K562 (cell line): ENCODE data around the gene PPP1R15B. TPM values are rescaled to one million over a fixed set of nuclear protein-coding genes. Genes with fewer than 3 reads are reported as not detected.

Source experiments
- ATAC-seq: fragments of 200-7000 bp; cut with Tn5 transposase; 3 replicates; pipeline ENCODE4 v1.9.1; 2020; ENCODE audit warnings: moderate library complexity
- BruUV-seq: library from RNA; stranded (reverse); fragments of 400-500 nt; replicated peaks from 2 replicates; lab custom pipeline; 2021; lab: Mats Ljungman, UMichigan
- CTCF ChIA-PET: fragments of 300-600 bp; formaldehyde crosslinking; extraction: SDS; loops from one replicate; lab custom pipeline; 2021; ENCODE audit warnings: low intra/inter-chr PET ratio; lab: Yijun Ruan, JAX
- POLR2A ChIA-PET: fragments of 300-600, 350-650 bp; sonication (Branson Sonifier 250); formaldehyde crosslinking; extraction: SDS; loops from one replicate; lab custom pipeline; 2021; ENCODE audit warnings: antibody characterized with exemption, inconsistent platforms; lab: Yijun Ruan, JAX
- DNase-seq, 4 experiments: peaks; one replicate each; pipeline versions ENCODE4 v3.0.0 to v3.0.0-alpha.2; 2011 to 2018; ENCODE audit warnings: low spot score in 3 of 4, mixed read lengths in 3 of 4; ENCODE audit errors: extremely low read depth in 1 of 4
- FAIRE-seq: peaks from 2 replicates; lab custom pipeline; 2011; peaks lifted over from hg19 to GRCh38; lab: Jason Lieb, UNC
- H2AFZ ChIP-seq: 2 replicates; pipeline ENCODE4 v1.6.0; 2011; ENCODE audit warnings: low read depth, low read length, control low read depth, inconsistent platforms
- H3K27ac ChIP-seq: fragments of 200-600 bp; 3 replicates; pipeline ENCODE4 v1.8.0; 2011; ENCODE audit warnings: low read depth, mild to moderate bottlenecking, control low read depth, inconsistent platforms, low read length, moderate library complexity, mixed read lengths; ENCODE audit errors: extremely low read depth
- H3K27me3 ChIP-seq, 2 experiments: fragments of 300-600 bp in 1 of 2; 2 replicates in 1 of 2; 3 replicates in 1 of 2; pipeline versions ENCODE4 v1.6.0 to v1.8.0; 2011; ENCODE audit warnings: inconsistent platforms in 2 of 2, low read length in 2 of 2, mild to moderate bottlenecking in 1 of 2, mixed read lengths in 1 of 2, moderate library complexity in 1 of 2; ENCODE audit not compliant: control insufficient read depth in 2 of 2, insufficient read depth in 2 of 2
- H3K36me3 ChIP-seq: fragments of 300-600 bp; 3 replicates; pipeline ENCODE4 v1.8.0; 2011; ENCODE audit warnings: mild to moderate bottlenecking, low read length, inconsistent platforms; ENCODE audit not compliant: control insufficient read depth, insufficient read depth
- H3K4me1 ChIP-seq, 2 experiments: fragments of 200-600 bp in 1 of 2; replicated peaks in 1 of 2; 2 replicates in 1 of 2; 3 replicates in 1 of 2; pipeline versions ENCODE4 v1.5.1 to v1.8.0; 2011; ENCODE audit warnings: inconsistent platforms in 2 of 2, low read length in 2 of 2, mild to moderate bottlenecking in 1 of 2, mixed read lengths in 1 of 2, moderate library complexity in 1 of 2; ENCODE audit not compliant: control insufficient read depth in 2 of 2, insufficient read depth in 2 of 2
- H3K4me2 ChIP-seq: 2 replicates; pipeline ENCODE4 v1.6.1; 2011; ENCODE audit warnings: low read length, control low read depth, inconsistent platforms, mixed read lengths; ENCODE audit not compliant: insufficient read depth
- H3K4me3 ChIP-seq: fragments of 200-600 bp; sonication (generic), shearing (Covaris generic); 2 replicates; pipeline ENCODE4 v1.5.1; 2016; ENCODE audit warnings: control low read depth, inconsistent platforms
- H3K79me2 ChIP-seq: fragments of 200-600 bp; 3 replicates; pipeline ENCODE4 v1.8.0; 2011; ENCODE audit warnings: low read length, inconsistent platforms; ENCODE audit not compliant: control insufficient read depth, insufficient read depth
- H3K9ac ChIP-seq, 2 experiments: 2 replicates each; pipeline versions ENCODE4 v1.6.0 to v1.6.1; 2011; ENCODE audit warnings: low read depth in 2 of 2, low read length in 2 of 2, control low read depth in 1 of 2, inconsistent platforms in 1 of 2, mild to moderate bottlenecking in 1 of 2, mixed read lengths in 1 of 2; ENCODE audit not compliant: insufficient read depth in 1 of 2
- H3K9me1 ChIP-seq: one replicate; pipeline ENCODE4 v1.6.0; 2011; ENCODE audit warnings: inconsistent platforms, mild to moderate bottlenecking, low read length, moderate library complexity; ENCODE audit not compliant: control insufficient read depth, insufficient read depth
- H3K9me3 ChIP-seq: replicated peaks from 2 replicates; pipeline ENCODE4 v1.5.1; 2011; ENCODE audit warnings: low read depth, low read length, inconsistent platforms; ENCODE audit not compliant: control insufficient read depth, insufficient read depth
- H4K20me1 ChIP-seq: replicated peaks from 2 replicates; pipeline ENCODE4 v1.6.1; 2011; ENCODE audit warnings: low read length, inconsistent platforms, mixed read lengths; ENCODE audit not compliant: control insufficient read depth, insufficient read depth
- BHLHE40 ChIP-seq: IDR thresholded peaks from 2 replicates; pipeline ENCODE4 v1.6.1; 2011; ENCODE audit warnings: low read length, improper control_type of control experiment
- MAZ ChIP-seq, 2 experiments: fragments of 450-650 bp in 1 of 2; sonication (generic) in 1 of 2; formaldehyde crosslinking; IDR thresholded peaks in 1 of 2; conservative IDR thresholded peaks in 1 of 2; 2 replicates each; pipeline versions ENCODE4 v1.4.0 to v1.5.0; 2020; ENCODE audit warnings: mild to moderate bottlenecking in 1 of 2, missing genetic modification reagents in 1 of 2
- PTTG1 ChIP-seq: fragments of 450-650 bp; IDR thresholded peaks from 2 replicates; pipeline ENCODE4 v1.6.1; 2016; ENCODE audit warnings: low read depth, mild to moderate bottlenecking, missing genetic modification characterization, missing compliant biosample characterization
- RAD51 ChIP-seq: fragments of 450-650 bp; IDR thresholded peaks from 2 replicates; pipeline ENCODE4 v1.7.1; 2016; ENCODE audit warnings: low read depth, mild to moderate bottlenecking, borderline replicate concordance
- XRCC5 ChIP-seq: fragments of 200-400 bp; formaldehyde crosslinking; IDR thresholded peaks from 2 replicates; pipeline ENCODE4 v1.6.1; 2017; ENCODE audit warnings: low read depth, mild to moderate bottlenecking, low read length
- ZC3H4 ChIP-seq: sonication (generic); formaldehyde crosslinking; IDR thresholded peaks from 2 replicates; pipeline ENCODE4 v1.9.0; 2021; ENCODE audit warnings: missing genetic modification reagents, borderline replicate concordance
- WGBS: fragments of 100-300 bp; shearing (Covaris generic); methylation state at CpG from one replicate; pipeline ENCODE4 v1.1.6; 2016; ENCODE audit warnings: low coverage, mixed read lengths; ENCODE audit not compliant: insufficient coverage; ENCODE audit errors: missing lambda C conversion rate; 5-methylcytosine and 5-hydroxymethylcytosine counted together
- in situ Hi-C: fragments of 300-500 bp; cut with MboI; formaldehyde crosslinking; loops from 4 replicates; pipeline ENCODE4 v1.15.0; 2018; ENCODE audit warnings: inconsistent platforms, mixed read lengths
- intact Hi-C: fragments of 100-400 bp; cut with micrococcal nuclease; formaldehyde crosslinking; loops from 2 replicates; pipeline ENCODE4 v1.14.2; 2022
- polyA plus RNA-seq, 8 experiments: library from polyadenylated mRNA; depleted of rRNA in 4 of 8; stranded (reverse) in 5 of 8; unstranded in 3 of 8; fragments of >200 nt; fragmentation: Nextera tagmentation in 2 of 8; fragmentation: Illumina TruSeq in 1 of 8; extraction: Ambion mirVana in 2 of 8; extraction: Trizol in 1 of 8; gene quantifications; 2 replicates each; pipeline versions ENCODE4 v1.2.1 to v1.2.3, GENCODE V29; 2011 to 2014; ENCODE audit warnings: inconsistent platforms in 1 of 8, missing spikeins in 1 of 8
- total RNA-seq, 7 experiments: library from RNA; depleted of rRNA in 6 of 7; stranded (reverse); fragments of >200 nt in 6 of 7; fragmentation: Illumina TruSeq in 2 of 7; extraction: Trizol in 2 of 7; gene quantifications; 2 replicates each; pipeline versions ENCODE4 v1.2.1 to v1.2.3, GENCODE V29; 2011 to 2021; ENCODE audit warnings: low replicate concordance in 1 of 7
- TF ChIP-seq, protein P1 (sequence below), 2 experiments: fragments of 450-650 bp; conservative IDR thresholded peaks; 2 replicates each; pipeline ENCODE4 v1.6.1; 2017; ENCODE audit warnings: mild to moderate bottlenecking in 2 of 2, moderate library complexity in 2 of 2
- TF ChIP-seq, protein P2 (sequence below), 2 experiments: fragments of 450-650 bp; formaldehyde crosslinking in 1 of 2; IDR thresholded peaks; 2 replicates each; pipeline versions ENCODE4 v1.4.0 to v1.6.1; 2014 to 2020; ENCODE audit warnings: mild to moderate bottlenecking in 2 of 2, borderline replicate concordance in 1 of 2, low read depth in 1 of 2

The PPP1R15B gene
- total and polyA plus RNA-seq, 9 of the 15 experiments (the other 6 are each of a cell fraction or from before 2014, with no cell fraction given), result 17.0 to 48.1 (median 30.8) TPM

DNA sequence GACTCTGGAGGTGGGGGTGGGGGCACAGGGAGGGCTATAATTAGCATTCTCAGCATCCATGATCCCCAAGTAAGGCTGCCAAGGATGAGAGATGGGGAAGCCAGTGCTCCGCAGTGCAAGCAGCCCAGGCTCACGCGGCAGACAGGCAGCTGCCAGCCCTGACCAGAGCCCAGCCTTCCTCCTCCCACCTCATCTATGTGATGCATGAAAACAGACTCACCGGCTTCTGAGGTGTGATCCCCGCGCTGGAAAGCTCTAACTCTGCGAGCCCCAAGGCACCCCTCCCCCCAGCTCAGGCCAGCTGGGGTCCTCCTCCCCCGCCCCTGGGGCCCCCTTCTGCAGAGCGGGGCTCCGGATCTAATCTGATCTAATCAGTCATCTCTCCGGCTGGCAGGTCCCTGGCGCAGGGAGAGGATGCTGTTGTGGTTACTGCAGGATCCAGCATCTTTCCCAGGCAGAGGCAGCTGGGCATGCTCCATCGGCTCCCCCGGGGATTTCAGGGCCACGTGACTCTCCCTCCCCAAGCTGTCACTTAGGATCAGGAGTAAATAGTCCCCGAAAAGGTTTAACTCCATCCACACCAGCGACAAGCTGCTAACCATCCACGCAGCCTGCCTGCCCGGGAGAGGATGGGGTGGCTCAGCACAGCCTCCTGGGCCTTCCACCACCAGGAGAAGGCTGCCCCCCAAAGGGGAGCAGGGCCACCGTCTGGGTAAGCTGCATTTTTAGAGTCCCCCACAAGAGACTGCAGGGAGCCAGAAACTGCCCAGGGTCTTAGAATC is 52.0 kb downstream of the PPP1R15B start, which contains the start of gene PLEKHA6:
TSS of gene PLEKHA6 (minus strand) at position 456 of the 782 bp plus-strand sequence. CDS start 86,202 bp downstream, outside the sequence.
- Histone ChIP-seq H3K79me2 (no peaks in the 10 kb centered on the region), H2AFZ (no peak within 1 kb of the TSS), H3K4me2 (no peak within 1 kb of the TSS), H3K27me3 (peaks cover 11 to 25% of the 10 kb centered on the region in 2 experiments; a peak in 3 of 5 replicates), H3K9me3 (no peaks in the 10 kb centered on the region), H3K4me3 (no peak within 1 kb of the TSS), H3K4me1 (peaks cover 28 to 34% of the 10 kb centered on the region in 2 experiments), H3K9me1 (no peaks in the 10 kb centered on the region), H3K36me3 (no peaks in the 10 kb centered on the region), H3K9ac (peak within 1 kb of the TSS in 1 of 2 experiments; percentile 42; a peak in 1 of 4 replicates), H4K20me1 (no peaks in the 10 kb centered on the region), H3K27ac (no peak within 1 kb of the TSS)
- ChIA-PET CTCF (no interaction called here), POLR2A (interaction anchor here (0.6 to 1.4 kb wide), 4 partner anchors 19 to 1768 kb away, joined by 3 to 4 read pairs (median 4); no protein-coding TSS in a partner anchor)
- in situ Hi-C loops (loop anchor here (5.0 to 10.0 kb wide), 3 partner anchors 147 to 495 kb away; partner anchors contain the start of genes GOLT1A and SNRPE), intact Hi-C loops (loop anchor here (5.0 to 10.0 kb wide), 2 partner anchors 445 to 497 kb away; partner anchors contain the start of gene SNRPE)
- DNase-seq (peak; percentile 33 to 42 (median 38)), ATAC-seq (peak; percentile 48), FAIRE-seq (no peak)
- 8% methylated on average over 20 of the region's 20 CpGs for WGBS
- BruUV-seq, result no TSS peak
- TF ChIP-seq XRCC5, result 0 out of 2 replicates have a peak, but pooled peaks have one; percentile 59
- no peak for TF ChIP-seq PTTG1 (tag)
- TF ChIP-seq RAD51, result peak; percentile 61
- TF ChIP-seq, protein P1, sequence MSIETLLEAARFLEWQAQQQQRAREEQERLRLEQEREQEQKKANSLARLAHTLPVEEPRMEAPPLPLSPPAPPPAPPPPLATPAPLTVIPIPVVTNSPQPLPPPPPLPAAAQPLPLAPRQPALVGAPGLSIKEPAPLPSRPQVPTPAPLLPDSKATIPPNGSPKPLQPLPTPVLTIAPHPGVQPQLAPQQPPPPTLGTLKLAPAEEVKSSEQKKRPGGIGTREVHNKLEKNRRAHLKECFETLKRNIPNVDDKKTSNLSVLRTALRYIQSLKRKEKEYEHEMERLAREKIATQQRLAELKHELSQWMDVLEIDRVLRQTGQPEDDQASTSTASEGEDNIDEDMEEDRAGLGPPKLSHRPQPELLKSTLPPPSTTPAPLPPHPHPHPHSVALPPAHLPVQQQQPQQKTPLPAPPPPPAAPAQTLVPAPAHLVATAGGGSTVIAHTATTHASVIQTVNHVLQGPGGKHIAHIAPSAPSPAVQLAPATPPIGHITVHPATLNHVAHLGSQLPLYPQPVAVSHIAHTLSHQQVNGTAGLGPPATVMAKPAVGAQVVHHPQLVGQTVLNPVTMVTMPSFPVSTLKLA (conservative IDR thresholded peaks at IDR 0.05), result no peak
- 0 out of 4 replicates have a peak, but pooled peaks of 1 of the 2 experiments have one; percentile 15 for TF ChIP-seq MAZ (CRISPR knock-in tag; conservative IDR thresholded peaks at IDR 0.05 in 1 of 2, IDR thresholded peaks at IDR 0.05 in 1 of 2)
- TF ChIP-seq BHLHE40, result peak; percentile 22; the same call in 1 of the 2 replicates
- TF ChIP-seq, protein P2, sequence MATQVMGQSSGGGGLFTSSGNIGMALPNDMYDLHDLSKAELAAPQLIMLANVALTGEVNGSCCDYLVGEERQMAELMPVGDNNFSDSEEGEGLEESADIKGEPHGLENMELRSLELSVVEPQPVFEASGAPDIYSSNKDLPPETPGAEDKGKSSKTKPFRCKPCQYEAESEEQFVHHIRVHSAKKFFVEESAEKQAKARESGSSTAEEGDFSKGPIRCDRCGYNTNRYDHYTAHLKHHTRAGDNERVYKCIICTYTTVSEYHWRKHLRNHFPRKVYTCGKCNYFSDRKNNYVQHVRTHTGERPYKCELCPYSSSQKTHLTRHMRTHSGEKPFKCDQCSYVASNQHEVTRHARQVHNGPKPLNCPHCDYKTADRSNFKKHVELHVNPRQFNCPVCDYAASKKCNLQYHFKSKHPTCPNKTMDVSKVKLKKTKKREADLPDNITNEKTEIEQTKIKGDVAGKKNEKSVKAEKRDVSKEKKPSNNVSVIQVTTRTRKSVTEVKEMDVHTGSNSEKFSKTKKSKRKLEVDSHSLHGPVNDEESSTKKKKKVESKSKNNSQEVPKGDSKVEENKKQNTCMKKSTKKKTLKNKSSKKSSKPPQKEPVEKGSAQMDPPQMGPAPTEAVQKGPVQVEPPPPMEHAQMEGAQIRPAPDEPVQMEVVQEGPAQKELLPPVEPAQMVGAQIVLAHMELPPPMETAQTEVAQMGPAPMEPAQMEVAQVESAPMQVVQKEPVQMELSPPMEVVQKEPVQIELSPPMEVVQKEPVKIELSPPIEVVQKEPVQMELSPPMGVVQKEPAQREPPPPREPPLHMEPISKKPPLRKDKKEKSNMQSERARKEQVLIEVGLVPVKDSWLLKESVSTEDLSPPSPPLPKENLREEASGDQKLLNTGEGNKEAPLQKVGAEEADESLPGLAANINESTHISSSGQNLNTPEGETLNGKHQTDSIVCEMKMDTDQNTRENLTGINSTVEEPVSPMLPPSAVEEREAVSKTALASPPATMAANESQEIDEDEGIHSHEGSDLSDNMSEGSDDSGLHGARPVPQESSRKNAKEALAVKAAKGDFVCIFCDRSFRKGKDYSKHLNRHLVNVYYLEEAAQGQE (IDR thresholded peaks at IDR 0.05; ENCODE audit: borderline replicate concordance), result peak; percentile 25; the same call in 1 of the 2 replicates
- TF ChIP-seq, protein P2 (CRISPR knock-in tag; IDR thresholded peaks at IDR 0.05; ENCODE audit: low read depth), result no peak
- TF ChIP-seq ZC3H4 (CRISPR knock-in tag), result no peak
